ENCODE measurements around the gene ZNF532. TPM values are rescaled to one million over a fixed set of nuclear protein-coding genes. Genes with fewer than 3 reads are reported as not detected.

ZNF532 gene
- total and polyA plus RNA-seq, 5 donors: 21.1 to 87.9 (median 72.4) TPM

DNA sequence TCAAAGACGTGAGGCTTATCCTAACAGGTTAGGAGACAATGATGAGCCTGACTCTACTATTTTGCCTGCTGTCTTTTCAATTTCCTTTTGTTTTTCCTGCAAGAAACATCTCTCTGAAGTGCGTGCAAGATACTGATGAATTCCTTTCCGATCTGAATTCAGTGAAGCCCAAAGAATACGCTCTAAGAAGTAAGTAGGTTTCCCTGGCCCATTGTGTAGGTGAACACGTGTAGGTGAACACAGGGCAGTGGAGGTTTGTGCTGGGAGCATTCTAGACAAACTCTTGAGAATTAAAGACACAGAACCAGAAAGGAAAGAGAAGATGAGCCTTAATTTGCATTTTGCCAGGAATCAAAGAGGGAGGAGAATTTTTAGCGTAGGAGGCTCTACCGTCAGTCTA lies 132.0 kb downstream of the ZNF532 start:
- Histone ChIP-seq H3K9me3 (ENCODE audit: control insufficient read depth, low read length) (no peaks in the 10 kb centered on the region), H3K27me3 (ENCODE audit: control insufficient read depth, insufficient read depth) (no peaks in the 10 kb centered on the region), H3K4me3 (ENCODE audit: low read length) (no peak overlapping the region), H3K4me1 (ENCODE audit: control insufficient read depth, insufficient read depth, low read length) (peaks cover 5% of the 10 kb centered on the region), H3K27ac (ENCODE audit: low read length) (peak overlapping the region; percentile 40)
- DNase-seq (no peak), ATAC-seq (no peak)
- intact Hi-C loops (cut with DNase I): loop anchor here in 1 of 4 donors (5.0 to 10.0 kb wide), 3 partner anchors 61 to 212 kb away; partner anchors contain the start of gene ZNF532
- WGBS: 50% methylated on average over 7 of the region's 7 CpGs

- Histone ChIP-seq H3K4me3 (ENCODE audit: low read length) (no peak overlapping the region), H3K27me3 (ENCODE audit: control insufficient read depth, insufficient read depth) (no peaks in the 10 kb centered on the region), H3K4me1 (ENCODE audit: control insufficient read depth, insufficient read depth, low read length) (peaks cover 2% of the 10 kb centered on the region), H3K27ac (ENCODE audit: low read length) (peak overlapping the region; percentile 89), H3K9me3 (ENCODE audit: control insufficient read depth, low read length) (no peaks in the 10 kb centered on the region)
- DNase-seq (peak; percentile 50 to 55 (median 53)), ATAC-seq (peak; percentile 64 to 66)
- WGBS: 16% methylated on average over 4 of the region's 4 CpGs
- intact Hi-C loops (cut with DNase I): loop anchor here in 1 of 4 donors (5.0 to 10.0 kb wide), 3 partner anchors 59 to 213 kb away; partner anchors contain the start of gene ZNF532
Measured at GRCh38 chr18:58997811-58998337, 133.2 kb downstream of the ZNF532 start.

- H3K27ac ChIP-seq (ENCODE audit: low read length): peak overlapping the region; percentile 91
- no peaks in the 10 kb centered on the region for H3K9me3 ChIP-seq (ENCODE audit: control insufficient read depth, low read length)
- H3K4me1 ChIP-seq (ENCODE audit: control insufficient read depth, insufficient read depth, low read length): peaks cover 2% of the 10 kb centered on the region
- H3K4me3 ChIP-seq (ENCODE audit: low read length): no peak overlapping the region
- 14% methylated on average over 13 of the region's 13 CpGs for WGBS
- peak; percentile 75 to 88 (median 78) for DNase-seq
- intact Hi-C loops (cut with DNase I): loop anchor here in 1 of 4 donors (5.0 to 10.0 kb wide), 3 partner anchors 59 to 214 kb away; partner anchors contain the start of gene ZNF532
- no peaks in the 10 kb centered on the region for H3K27me3 ChIP-seq (ENCODE audit: control insufficient read depth, insufficient read depth)
- ATAC-seq: peak; percentile 82 to 84
Measured at GRCh38 chr18:58998401-58999203, 133.9 kb downstream of the ZNF532 start.

DNA sequence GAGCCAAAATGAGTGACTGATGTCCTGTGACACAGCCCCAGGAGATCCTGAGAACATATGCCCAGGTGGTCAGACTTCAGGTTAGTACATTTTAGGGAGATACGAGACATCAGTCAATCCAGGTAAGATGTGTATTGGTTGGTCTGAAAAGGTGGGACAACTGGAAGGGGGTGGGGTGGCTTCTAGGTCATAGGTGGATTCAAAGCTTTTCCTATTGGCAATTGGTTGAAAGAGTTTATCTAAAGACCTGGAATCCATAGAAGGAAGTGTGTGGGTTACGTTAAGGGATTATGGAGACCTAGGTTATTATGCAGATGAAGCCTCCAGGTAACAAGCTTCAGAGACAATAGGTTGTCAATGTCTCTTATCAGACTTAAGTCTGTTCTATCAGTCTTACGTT lies 136.5 kb downstream of the ZNF532 start:
- peaks cover 3% of the 10 kb centered on the region for H3K4me1 ChIP-seq (ENCODE audit: control insufficient read depth, insufficient read depth, low read length)
- no peak overlapping the region for H3K4me3 ChIP-seq (ENCODE audit: low read length)
- H3K9me3 ChIP-seq (ENCODE audit: control insufficient read depth, low read length): no peaks in the 10 kb centered on the region
- no peak overlapping the region for H3K27ac ChIP-seq (ENCODE audit: low read length)
- DNase-seq (no peak), ATAC-seq (no peak)
- intact Hi-C loops (cut with DNase I): loop anchor here in 1 of 4 donors (10.0 kb wide), 1 partner anchor 54 kb away; no protein-coding TSS in a partner anchor
- WGBS: 94% methylated on average over 3 of the region's 3 CpGs
- H3K27me3 ChIP-seq (ENCODE audit: control insufficient read depth, insufficient read depth): no peaks in the 10 kb centered on the region

GRCh38 chr18:59001721-59002120 lies 137.0 kb downstream of the ZNF532 start:
- WGBS: 68% methylated on average over 3 of the region's 3 CpGs
- H3K27ac ChIP-seq (ENCODE audit: low read length): no peak overlapping the region
- no peak for ATAC-seq
- DNase-seq: no peak
- H3K9me3 ChIP-seq (ENCODE audit: control insufficient read depth, low read length): no peaks in the 10 kb centered on the region
- H3K4me1 ChIP-seq (ENCODE audit: control insufficient read depth, insufficient read depth, low read length): peaks cover 3% of the 10 kb centered on the region
- H3K27me3 ChIP-seq (ENCODE audit: control insufficient read depth, insufficient read depth): no peaks in the 10 kb centered on the region
- no peak overlapping the region for H3K4me3 ChIP-seq (ENCODE audit: low read length)
- intact Hi-C loops (cut with DNase I): loop anchor here in 1 of 4 donors (10.0 kb wide), 1 partner anchor 53 kb away; no protein-coding TSS in a partner anchor

GRCh38 chr18:59002974-59003594 lies 138.4 kb downstream of the ZNF532 start:
- Histone ChIP-seq H3K4me1 (ENCODE audit: control insufficient read depth, insufficient read depth, low read length) (peaks cover 3% of the 10 kb centered on the region), H3K27ac (ENCODE audit: low read length) (no peak overlapping the region)
- intact Hi-C loops (cut with DNase I): loop anchor here in 1 of 4 donors (10.0 kb wide), 1 partner anchor 52 kb away; no protein-coding TSS in a partner anchor

DNA sequence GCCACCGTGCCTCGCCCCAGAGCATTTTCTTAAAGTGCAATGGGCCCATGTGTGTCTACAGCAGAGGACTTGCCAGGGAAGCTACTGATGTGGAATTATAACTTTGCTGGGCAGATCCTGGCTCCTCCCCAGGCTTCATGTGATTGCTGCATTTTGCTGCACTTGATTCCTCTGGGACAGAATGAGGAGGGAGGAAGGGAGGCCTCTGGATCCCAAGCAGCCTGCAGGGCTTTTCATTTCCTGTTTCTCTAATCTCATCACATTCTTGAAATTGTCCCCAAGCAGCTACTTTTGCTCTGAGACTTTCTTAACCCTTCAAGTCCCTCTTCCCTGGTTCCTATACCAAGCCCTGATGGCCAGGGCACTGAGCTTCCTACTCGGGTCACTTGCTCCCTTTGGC lies 140.6 kb downstream of the ZNF532 start:
- Histone ChIP-seq H3K27me3 (ENCODE audit: control insufficient read depth, insufficient read depth) (no peaks in the 10 kb centered on the region), H3K4me1 (ENCODE audit: control insufficient read depth, insufficient read depth, low read length) (peaks cover 5% of the 10 kb centered on the region), H3K4me3 (ENCODE audit: low read length) (no peak overlapping the region), H3K9me3 (ENCODE audit: control insufficient read depth, low read length) (no peaks in the 10 kb centered on the region), H3K27ac (ENCODE audit: low read length) (peak overlapping the region; percentile 80)
- intact Hi-C loops (cut with DNase I): loop anchor here in 2 of 4 donors (5.0 to 10.0 kb wide), 2 partner anchors 47 to 50 kb away; no protein-coding TSS in a partner anchor
- peak; percentile 73 to 87 (median 85) for DNase-seq
- peak; percentile 90 to 91 for ATAC-seq
- WGBS: 34% methylated on average over 3 of the region's 3 CpGs

More at GRCh38 chr18:59002974-59003594, 138.4 kb downstream of the ZNF532 start:
- H3K27me3 ChIP-seq (ENCODE audit: control insufficient read depth, insufficient read depth): no peaks in the 10 kb centered on the region
- H3K4me3 ChIP-seq (ENCODE audit: low read length): no peak overlapping the region
- ATAC-seq (no peak), DNase-seq (no peak)
- no peaks in the 10 kb centered on the region for H3K9me3 ChIP-seq (ENCODE audit: control insufficient read depth, low read length)
- WGBS: 66% methylated on average over 7 of the region's 7 CpGs

DNA sequence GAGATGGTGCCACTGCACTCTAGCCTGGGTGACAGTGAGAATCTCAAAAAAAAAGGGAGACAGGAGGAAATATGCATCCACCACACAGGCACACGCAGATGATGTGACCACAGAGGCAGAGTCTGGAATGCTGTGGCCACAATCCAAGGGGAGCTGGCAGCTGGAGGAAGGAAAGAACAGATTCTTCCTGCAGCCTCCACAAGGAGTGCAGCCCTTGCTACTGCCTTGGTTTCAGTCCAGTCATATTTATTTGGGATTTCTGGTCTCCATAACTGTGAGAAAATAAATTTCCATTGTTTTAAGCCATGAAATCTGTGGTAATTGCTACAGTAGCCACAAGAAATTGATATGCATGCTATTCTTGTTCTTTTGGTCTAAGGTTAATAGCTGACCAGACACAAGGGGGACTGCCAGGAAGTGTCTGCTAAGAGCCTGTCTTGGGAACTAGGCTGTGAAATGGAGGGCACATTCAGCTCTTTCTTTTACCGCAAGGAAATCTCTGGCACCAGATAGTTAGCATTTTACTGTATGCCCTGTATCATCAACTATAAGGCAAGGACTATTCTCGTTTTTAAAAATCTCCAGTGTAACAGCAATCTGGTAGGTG lies 141.9 kb downstream of the ZNF532 start:
- intact Hi-C loops (cut with DNase I): loop anchor here in 2 of 4 donors (5.0 to 10.0 kb wide), 2 partner anchors 46 to 48 kb away; no protein-coding TSS in a partner anchor
- WGBS: 67% methylated on average over 3 of the region's 3 CpGs
- Histone ChIP-seq H3K4me3 (ENCODE audit: low read length) (no peak overlapping the region), H3K27me3 (ENCODE audit: control insufficient read depth, insufficient read depth) (no peaks in the 10 kb centered on the region), H3K27ac (ENCODE audit: low read length) (peak overlapping the region; percentile 39), H3K9me3 (ENCODE audit: control insufficient read depth, low read length) (no peaks in the 10 kb centered on the region), H3K4me1 (ENCODE audit: control insufficient read depth, insufficient read depth, low read length) (peaks cover 5% of the 10 kb centered on the region)
- peak; percentile 32 to 75 (median 65) for DNase-seq
- no peak for ATAC-seq

DNA sequence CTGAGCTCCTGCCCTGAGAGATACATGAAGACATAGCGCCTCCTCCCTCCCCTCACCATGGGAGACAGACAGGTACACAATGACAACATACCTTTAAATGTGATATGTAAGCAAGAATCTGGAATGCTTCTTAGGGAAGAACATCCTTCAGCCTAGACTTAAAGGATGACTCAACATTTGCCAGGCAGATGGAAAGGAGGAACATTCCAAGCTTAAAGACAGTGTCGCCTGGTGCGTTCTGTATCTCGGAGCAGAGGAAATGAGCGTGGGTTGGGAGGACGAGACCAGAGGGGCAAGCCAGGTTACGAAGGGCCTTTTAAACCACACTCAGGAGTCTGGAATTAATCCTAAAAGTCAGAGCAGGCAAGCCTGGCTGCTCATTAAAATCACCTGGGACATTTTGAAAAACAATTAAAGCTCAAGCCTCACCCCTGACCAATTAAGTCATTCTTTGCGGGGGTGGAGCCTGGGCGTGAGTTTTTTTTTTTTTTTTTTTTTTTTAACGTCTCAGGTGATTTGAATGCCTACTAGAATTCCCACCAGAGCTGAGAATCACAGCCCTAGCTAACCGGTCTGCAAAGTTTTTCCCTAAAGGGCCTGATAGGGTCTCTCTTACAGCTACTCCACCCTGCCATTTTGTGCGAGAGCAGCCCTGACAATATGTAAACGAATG lies 143.8 kb downstream of the ZNF532 start:
- no peak overlapping the region for H3K4me3 ChIP-seq (ENCODE audit: low read length)
- H3K9me3 ChIP-seq (ENCODE audit: control insufficient read depth, low read length): no peaks in the 10 kb centered on the region
- ATAC-seq (no peak), DNase-seq (no peak)
- no peak overlapping the region for H3K27ac ChIP-seq (ENCODE audit: low read length)
- intact Hi-C loops (cut with DNase I): loop anchor here in 2 of 4 donors (5.0 to 10.0 kb wide), 2 partner anchors 44 to 46 kb away; no protein-coding TSS in a partner anchor
- H3K4me1 ChIP-seq (ENCODE audit: control insufficient read depth, insufficient read depth, low read length): peaks cover 7% of the 10 kb centered on the region
- H3K27me3 ChIP-seq (ENCODE audit: control insufficient read depth, insufficient read depth): no peaks in the 10 kb centered on the region
- WGBS: 62% methylated on average over 13 of the region's 13 CpGs

DNA sequence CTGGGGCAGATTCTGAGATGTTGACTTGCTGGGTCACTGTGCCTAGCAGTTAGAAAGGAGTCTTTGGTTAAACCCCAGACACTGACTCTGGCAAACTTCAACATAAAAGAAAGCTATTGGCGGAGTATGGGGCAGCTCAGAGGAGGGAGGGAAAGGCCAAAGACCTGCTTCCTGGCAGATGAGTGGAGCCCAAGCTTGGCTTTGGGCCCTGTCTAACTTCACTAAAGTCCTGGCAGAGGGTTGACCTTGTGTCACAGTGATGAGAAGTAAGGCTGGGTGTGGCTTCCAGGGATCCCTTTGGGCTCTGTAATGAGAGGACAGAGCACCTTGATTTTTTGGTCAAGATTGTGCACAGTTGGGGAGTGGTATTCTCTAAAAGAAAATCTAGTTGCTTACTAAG lies 145.2 kb downstream of the ZNF532 start:
- H3K27ac ChIP-seq (ENCODE audit: low read length): no peak overlapping the region
- DNase-seq (no peak), ATAC-seq (peak in 1 of 2 donors; percentile 14)
- peaks cover 7% of the 10 kb centered on the region for H3K4me1 ChIP-seq (ENCODE audit: control insufficient read depth, insufficient read depth, low read length)
- H3K4me3 ChIP-seq (ENCODE audit: low read length): no peak overlapping the region
- intact Hi-C loops (cut with DNase I): loop anchor here in 2 of 4 donors (5.0 to 10.0 kb wide), 2 partner anchors 42 to 45 kb away; no protein-coding TSS in a partner anchor
- no peaks in the 10 kb centered on the region for H3K27me3 ChIP-seq (ENCODE audit: control insufficient read depth, insufficient read depth)
- H3K9me3 ChIP-seq (ENCODE audit: control insufficient read depth, low read length): no peaks in the 10 kb centered on the region
- WGBS: 81% methylated on average over 1 of the region's 1 CpG
